BLaER1 treated with 17β-estradiol and CSF1 and Interleukin-3, amounts not matched to agents 10 nM and 100 nM (cell line): ENCODE data around the gene CD93.

ENCODE experiments used
- H3K27ac ChIP-seq, 11 experiments: shearing (Covaris generic); formaldehyde crosslinking; 2 replicates each; pipeline ENCODE4 v1.8.1; 2022
- H3K27me3 ChIP-seq, 11 experiments: shearing (Covaris generic); formaldehyde crosslinking; 2 replicates each; pipeline ENCODE4 v1.8.1; 2022
- H3K36me3 ChIP-seq, 11 experiments: shearing (Covaris generic); formaldehyde crosslinking; 2 replicates each; pipeline ENCODE4 v1.8.1; 2022
- H3K4me1 ChIP-seq, 10 experiments: shearing (Covaris generic); formaldehyde crosslinking; 2 replicates each; pipeline ENCODE4 v1.8.1; 2022
- H3K4me2 ChIP-seq, 11 experiments: shearing (Covaris generic); formaldehyde crosslinking; 2 replicates each; pipeline ENCODE4 v1.8.1; 2022
- H3K4me3 ChIP-seq, 10 experiments: shearing (Covaris generic); formaldehyde crosslinking; 2 replicates each; pipeline ENCODE4 v1.8.1; 2022
- H3K9ac ChIP-seq, 11 experiments: shearing (Covaris generic); formaldehyde crosslinking; 2 replicates each; pipeline ENCODE4 v1.8.1; 2022
- H3K9me3 ChIP-seq, 11 experiments: shearing (Covaris generic); formaldehyde crosslinking; replicated peaks in 1 of 11; 2 replicates each; pipeline ENCODE4 v1.8.1; 2022
- H4K20me1 ChIP-seq, 11 experiments: shearing (Covaris generic); formaldehyde crosslinking; 2 replicates each; pipeline ENCODE4 v1.8.1; 2022
- Cebpa-rat ChIP-seq, 11 experiments: shearing (Covaris generic); IDR thresholded peaks; 2 replicates each; pipeline ENCODE4 v1.8.1; 2022

CD93 gene

GRCh38 chr20:23122796-23123655 lies 36.9 kb upstream of the CD93 start:
- H3K4me1 ChIP-seq, result peaks cover 92 to 98% (median 95%) of the 10 kb centered on the region in 10 experiments
- H3K27ac ChIP-seq, result peak overlapping the region in 10 of 11 experiments; percentile 34 to 100 (median 99); a peak in 19 of 22 replicates
- peak overlapping the region; percentile 82 to 98 (median 90) for H3K4me2 ChIP-seq
- H3K4me3 ChIP-seq, result no peak overlapping the region
- no peaks in the 10 kb centered on the region for H4K20me1 ChIP-seq
- TF ChIP-seq Cebpa-rat (IDR thresholded peaks at IDR 0.05), result no peak
- H3K9ac ChIP-seq, result peak overlapping the region in 9 of 11 experiments; percentile 28 to 98 (median 94); a peak in 12 of 22 replicates
- no peaks in the 10 kb centered on the region for H3K9me3 ChIP-seq
- H3K36me3 ChIP-seq, result peaks cover 0 to 7% (median 0%) of the 10 kb centered on the region in 11 experiments; a peak in 4 of 22 replicates
- no peaks in the 10 kb centered on the region for H3K27me3 ChIP-seq

GRCh38 chr20:23122321-23122720 lies 36.2 kb upstream of the CD93 start:
- H3K27me3 ChIP-seq, result no peaks in the 10 kb centered on the region
- H3K27ac ChIP-seq, result peak overlapping the region; percentile 6 to 88 (median 81); a peak in 18 of 22 replicates
- no peaks in the 10 kb centered on the region for H4K20me1 ChIP-seq
- H3K4me3 ChIP-seq, result peak overlapping the region in 3 of 10 experiments; percentile 60 to 70 (median 61); a peak in 3 of 20 replicates
- TF ChIP-seq Cebpa-rat (IDR thresholded peaks at IDR 0.05), result no peak
- H3K9me3 ChIP-seq, result no peaks in the 10 kb centered on the region
- H3K4me1 ChIP-seq, result peaks cover 92 to 98% (median 95%) of the 10 kb centered on the region in 10 experiments
- H3K9ac ChIP-seq, result peak overlapping the region in 10 of 11 experiments; percentile 15 to 81 (median 76); a peak in 15 of 22 replicates
- peaks cover 0 to 14% (median 0%) of the 10 kb centered on the region in 11 experiments; a peak in 6 of 22 replicates for H3K36me3 ChIP-seq
- H3K4me2 ChIP-seq, result peak overlapping the region; percentile 58 to 98 (median 89); a peak in 21 of 22 replicates

GRCh38 chr20:23121751-23122320 lies 35.7 kb upstream of the CD93 start:
- H3K4me2 ChIP-seq, result peak overlapping the region; percentile 58 to 98 (median 89); a peak in 21 of 22 replicates
- peak overlapping the region in 4 of 10 experiments; percentile 60 to 70 (median 61); a peak in 6 of 20 replicates for H3K4me3 ChIP-seq
- H3K9ac ChIP-seq, result peak overlapping the region in 10 of 11 experiments; percentile 32 to 81 (median 76); a peak in 15 of 22 replicates
- no peaks in the 10 kb centered on the region for H3K9me3 ChIP-seq
- no peaks in the 10 kb centered on the region for H4K20me1 ChIP-seq
- no peaks in the 10 kb centered on the region for H3K27me3 ChIP-seq
- H3K36me3 ChIP-seq, result peaks cover 0 to 19% (median 0%) of the 10 kb centered on the region in 11 experiments; a peak in 6 of 22 replicates
- H3K4me1 ChIP-seq, result peaks cover 92 to 98% (median 95%) of the 10 kb centered on the region in 10 experiments
- no peak for TF ChIP-seq Cebpa-rat (IDR thresholded peaks at IDR 0.05)
- peak overlapping the region; percentile 6 to 88 (median 81); a peak in 18 of 22 replicates for H3K27ac ChIP-seq

- H3K27ac ChIP-seq, result peak overlapping the region; percentile 33 to 88 (median 81); a peak in 20 of 22 replicates
- H3K9ac ChIP-seq, result peak overlapping the region; percentile 56 to 81 (median 75)
- H3K36me3 ChIP-seq, result peaks cover 0 to 26% (median 0%) of the 10 kb centered on the region in 11 experiments; a peak in 6 of 22 replicates
- TF ChIP-seq Cebpa-rat (IDR thresholded peaks at IDR 0.05), result no peak
- peak overlapping the region in 9 of 10 experiments; percentile 32 to 70 (median 55); a peak in 13 of 20 replicates for H3K4me3 ChIP-seq
- H3K27me3 ChIP-seq, result no peaks in the 10 kb centered on the region
- peaks cover 92 to 98% (median 95%) of the 10 kb centered on the region in 10 experiments for H3K4me1 ChIP-seq
- H3K9me3 ChIP-seq, result no peaks in the 10 kb centered on the region
- H4K20me1 ChIP-seq, result no peaks in the 10 kb centered on the region
- peak overlapping the region; percentile 67 to 98 (median 89) for H3K4me2 ChIP-seq
Measured at GRCh38 chr20:23120936-23121750, 35.0 kb upstream of the CD93 start.

GRCh38 chr20:23120261-23120660 lies 34.1 kb upstream of the CD93 start:
- Histone ChIP-seq H3K4me3 (peak overlapping the region in 7 of 10 experiments; percentile 33 to 70 (median 60); a peak in 13 of 20 replicates), H3K36me3 (peaks cover 0 to 32% (median 0%) of the 10 kb centered on the region in 11 experiments; a peak in 6 of 22 replicates), H3K4me2 (peak overlapping the region; percentile 67 to 98 (median 89)), H3K9me3 (no peaks in the 10 kb centered on the region), H4K20me1 (no peaks in the 10 kb centered on the region), H3K27ac (peak overlapping the region; percentile 64 to 88 (median 81); a peak in 20 of 22 replicates), H3K27me3 (no peaks in the 10 kb centered on the region), H3K9ac (peak overlapping the region; percentile 56 to 81 (median 75); a peak in 16 of 22 replicates), H3K4me1 (peaks cover 89 to 98% (median 96%) of the 10 kb centered on the region in 10 experiments)
- TF ChIP-seq Cebpa-rat (IDR thresholded peaks at IDR 0.05), result no peak

- Histone ChIP-seq H3K4me2 (peak overlapping the region; percentile 67 to 98 (median 89)), H3K9ac (peak overlapping the region; percentile 8 to 81 (median 75); a peak in 18 of 22 replicates), H3K27ac (peak overlapping the region; percentile 64 to 88 (median 81); a peak in 20 of 22 replicates), H4K20me1 (no peaks in the 10 kb centered on the region), H3K4me3 (peak overlapping the region in 7 of 10 experiments; percentile 33 to 70 (median 60); a peak in 13 of 20 replicates), H3K4me1 (peaks cover 85 to 98% (median 96%) of the 10 kb centered on the region in 10 experiments), H3K27me3 (no peaks in the 10 kb centered on the region), H3K9me3 (no peaks in the 10 kb centered on the region), H3K36me3 (peaks cover 0 to 38% (median 0%) of the 10 kb centered on the region in 11 experiments; a peak in 6 of 22 replicates)
- no peak for TF ChIP-seq Cebpa-rat (IDR thresholded peaks at IDR 0.05)
Measured at GRCh38 chr20:23119456-23120216, 33.5 kb upstream of the CD93 start.

GRCh38 chr20:23118766-23119165 lies 32.6 kb upstream of the CD93 start:
- H3K4me1 ChIP-seq, result peaks cover 85 to 98% (median 96%) of the 10 kb centered on the region in 10 experiments
- H3K27ac ChIP-seq, result peak overlapping the region; percentile 64 to 88 (median 81); a peak in 20 of 22 replicates
- no peak for TF ChIP-seq Cebpa-rat (IDR thresholded peaks at IDR 0.05)
- peaks cover 0 to 46% (median 0%) of the 10 kb centered on the region in 11 experiments; a peak in 6 of 22 replicates for H3K36me3 ChIP-seq
- H3K9me3 ChIP-seq, result no peaks in the 10 kb centered on the region
- H4K20me1 ChIP-seq, result no peaks in the 10 kb centered on the region
- peak overlapping the region; percentile 54 to 81 (median 75); a peak in 21 of 22 replicates for H3K9ac ChIP-seq
- no peaks in the 10 kb centered on the region for H3K27me3 ChIP-seq
- peak overlapping the region; percentile 67 to 98 (median 89) for H3K4me2 ChIP-seq
- peak overlapping the region in 8 of 10 experiments; percentile 19 to 70 (median 58); a peak in 14 of 20 replicates for H3K4me3 ChIP-seq
